GM12873 (cell line): ENCODE results near the gene NRL.

Source experiments
- TF ChIP-seq, protein P1 (sequence below): IDR thresholded peaks from 2 replicates; pipeline ENCODE4 v1.5.1; 2012; ENCODE audit warnings: low read depth, mild to moderate bottlenecking, moderate library complexity, low read length, control low read depth; ENCODE audit not compliant: insufficient read depth; ENCODE audit errors: missing control alignments

The NRL gene

DNA sequence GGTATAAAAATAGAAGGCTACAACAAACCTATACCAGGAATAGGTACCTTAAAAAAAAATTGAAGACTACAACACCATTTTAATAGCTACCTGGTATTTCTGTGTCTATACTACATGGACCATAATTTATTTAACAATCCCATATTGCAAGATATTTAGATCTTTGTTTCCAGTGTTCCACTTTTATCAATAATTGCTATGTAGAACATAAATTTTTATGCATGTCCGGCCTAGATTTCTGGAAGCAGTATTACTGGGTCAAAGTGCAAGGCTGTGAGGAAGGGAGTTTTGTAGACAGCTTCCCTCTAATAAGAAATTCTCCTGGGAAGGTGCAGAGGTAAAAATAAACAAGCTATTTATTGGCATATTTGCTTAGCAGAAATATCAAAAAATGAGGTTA lies 4.2 kb downstream of the NRL start:
- TF ChIP-seq, protein P1, sequence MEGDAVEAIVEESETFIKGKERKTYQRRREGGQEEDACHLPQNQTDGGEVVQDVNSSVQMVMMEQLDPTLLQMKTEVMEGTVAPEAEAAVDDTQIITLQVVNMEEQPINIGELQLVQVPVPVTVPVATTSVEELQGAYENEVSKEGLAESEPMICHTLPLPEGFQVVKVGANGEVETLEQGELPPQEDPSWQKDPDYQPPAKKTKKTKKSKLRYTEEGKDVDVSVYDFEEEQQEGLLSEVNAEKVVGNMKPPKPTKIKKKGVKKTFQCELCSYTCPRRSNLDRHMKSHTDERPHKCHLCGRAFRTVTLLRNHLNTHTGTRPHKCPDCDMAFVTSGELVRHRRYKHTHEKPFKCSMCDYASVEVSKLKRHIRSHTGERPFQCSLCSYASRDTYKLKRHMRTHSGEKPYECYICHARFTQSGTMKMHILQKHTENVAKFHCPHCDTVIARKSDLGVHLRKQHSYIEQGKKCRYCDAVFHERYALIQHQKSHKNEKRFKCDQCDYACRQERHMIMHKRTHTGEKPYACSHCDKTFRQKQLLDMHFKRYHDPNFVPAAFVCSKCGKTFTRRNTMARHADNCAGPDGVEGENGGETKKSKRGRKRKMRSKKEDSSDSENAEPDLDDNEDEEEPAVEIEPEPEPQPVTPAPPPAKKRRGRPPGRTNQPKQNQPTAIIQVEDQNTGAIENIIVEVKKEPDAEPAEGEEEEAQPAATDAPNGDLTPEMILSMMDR = no peak

DNA sequence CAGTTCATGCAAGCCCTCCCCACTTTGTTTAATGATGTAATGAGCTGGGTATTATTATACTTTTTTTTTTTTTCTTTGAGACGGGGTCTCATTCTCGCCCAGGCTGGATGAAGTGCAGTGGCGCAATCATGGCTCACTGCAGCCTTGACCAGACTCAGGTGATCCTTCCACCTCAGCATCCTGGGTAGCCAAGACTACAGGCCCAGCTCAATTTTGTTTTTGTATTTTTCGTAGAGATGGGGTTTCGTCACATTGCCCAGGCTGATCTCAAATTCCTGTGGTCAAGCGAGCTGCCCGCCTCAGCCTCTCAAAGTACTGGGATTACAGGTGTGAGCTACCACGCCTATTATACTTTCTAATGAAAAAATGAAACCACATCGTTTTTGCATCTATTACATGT lies 4.7 kb downstream of the NRL start:
- TF ChIP-seq, protein P1 = no peak

DNA sequence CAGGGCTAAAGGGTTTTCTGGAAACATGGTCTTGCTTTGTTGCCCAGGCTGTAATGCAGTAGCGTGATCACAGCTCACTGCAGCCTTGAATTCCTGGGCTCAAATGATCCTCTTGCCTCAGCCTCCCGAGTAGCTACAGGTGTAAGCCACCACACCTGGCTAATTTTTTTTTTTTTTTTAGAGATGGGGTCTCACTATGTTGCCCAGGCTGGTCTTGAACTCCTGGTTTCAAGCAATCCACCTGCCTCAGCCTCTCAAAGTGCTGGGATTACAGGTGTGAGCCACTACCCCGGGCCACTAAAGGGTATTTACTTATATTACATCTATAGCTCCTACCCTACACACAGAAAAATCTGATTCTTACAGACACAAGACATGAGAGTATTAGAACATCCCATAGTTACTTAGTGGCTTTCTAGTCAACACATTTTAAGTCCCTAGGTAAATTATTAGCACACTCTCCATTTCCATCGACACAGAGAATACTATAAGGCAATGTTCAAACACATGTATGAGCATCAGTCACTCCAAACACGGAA lies 6.3 kb downstream of the NRL start:
- TF ChIP-seq, protein P1 = no peak

DNA sequence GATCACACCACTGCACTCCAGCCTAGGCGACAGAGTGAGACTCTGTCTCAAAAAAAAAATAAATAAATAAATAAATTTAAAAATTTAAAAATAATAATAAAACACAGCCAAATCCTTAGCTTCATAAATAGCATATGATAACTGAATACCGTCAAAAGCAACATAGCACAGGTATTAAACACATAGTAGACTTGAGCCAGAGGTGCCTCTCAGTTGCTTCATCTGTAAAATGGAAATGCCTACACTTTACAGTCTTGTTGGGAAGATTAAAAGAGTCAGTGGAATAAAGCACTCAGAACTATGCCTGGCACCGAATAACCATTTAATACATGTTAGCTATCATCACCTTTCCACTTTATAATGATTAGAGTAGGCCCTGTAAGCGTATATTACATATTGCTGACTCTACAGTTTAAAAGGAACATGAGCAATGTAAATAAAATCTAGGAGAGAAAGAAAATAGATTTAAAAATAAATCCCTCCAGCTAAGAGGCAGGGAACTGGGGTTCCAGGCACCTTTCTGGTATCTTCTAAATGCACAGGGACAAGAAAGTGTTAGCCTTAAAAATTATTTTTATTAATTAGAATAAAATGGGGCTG lies 8.0 kb downstream of the NRL start:
- TF ChIP-seq, protein P1 = no peak

DNA sequence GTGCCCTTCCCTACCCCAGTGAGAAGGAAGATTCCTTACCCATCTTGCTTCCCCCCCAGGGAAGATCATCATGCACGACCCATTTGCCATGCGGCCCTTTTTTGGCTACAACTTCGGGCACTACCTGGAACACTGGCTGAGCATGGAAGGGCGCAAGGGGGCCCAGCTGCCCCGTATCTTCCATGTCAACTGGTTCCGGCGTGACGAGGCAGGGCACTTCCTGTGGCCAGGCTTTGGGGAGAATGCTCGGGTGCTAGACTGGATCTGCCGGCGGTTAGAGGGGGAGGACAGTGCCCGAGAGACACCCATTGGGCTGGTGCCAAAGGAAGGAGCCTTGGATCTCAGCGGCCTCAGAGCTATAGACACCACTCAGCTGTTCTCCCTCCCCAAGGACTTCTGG lies 11.3 kb downstream of the NRL start:
- TF ChIP-seq, protein P1 = no peak

DNA sequence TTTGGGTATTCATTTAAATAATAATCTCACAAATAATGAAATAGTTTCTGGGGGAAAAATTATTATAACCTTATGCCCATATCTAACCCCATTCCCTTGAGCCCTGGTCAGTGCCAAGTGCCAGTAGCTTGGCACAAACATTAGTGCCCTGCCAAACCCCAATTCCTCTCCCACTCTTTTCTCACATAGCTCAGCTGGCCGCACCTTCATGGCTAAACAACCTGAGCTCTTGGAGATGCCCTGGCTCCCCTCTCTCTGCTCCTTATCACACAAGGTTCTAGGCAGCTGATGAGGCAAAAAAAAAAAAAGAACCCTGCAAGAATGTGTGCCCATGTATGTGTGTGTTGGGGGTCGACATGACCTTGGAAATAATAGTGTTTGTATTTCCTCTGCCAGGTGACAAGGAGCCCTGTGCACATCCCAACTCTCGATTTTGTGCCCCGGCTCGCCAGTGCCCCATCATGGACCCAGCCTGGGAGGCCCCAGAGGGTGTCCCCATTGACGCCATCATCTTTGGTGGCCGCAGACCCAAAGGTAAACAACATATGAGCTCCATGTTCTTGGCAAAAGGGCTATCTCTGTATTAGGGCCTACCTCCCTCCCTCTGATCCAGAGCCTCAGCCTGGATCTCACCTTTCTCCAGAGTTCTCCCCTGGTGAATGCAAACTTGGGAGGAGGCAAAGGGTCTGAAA lies 12.2 kb downstream of the NRL start:
- TF ChIP-seq, protein P1 = no peak

DNA sequence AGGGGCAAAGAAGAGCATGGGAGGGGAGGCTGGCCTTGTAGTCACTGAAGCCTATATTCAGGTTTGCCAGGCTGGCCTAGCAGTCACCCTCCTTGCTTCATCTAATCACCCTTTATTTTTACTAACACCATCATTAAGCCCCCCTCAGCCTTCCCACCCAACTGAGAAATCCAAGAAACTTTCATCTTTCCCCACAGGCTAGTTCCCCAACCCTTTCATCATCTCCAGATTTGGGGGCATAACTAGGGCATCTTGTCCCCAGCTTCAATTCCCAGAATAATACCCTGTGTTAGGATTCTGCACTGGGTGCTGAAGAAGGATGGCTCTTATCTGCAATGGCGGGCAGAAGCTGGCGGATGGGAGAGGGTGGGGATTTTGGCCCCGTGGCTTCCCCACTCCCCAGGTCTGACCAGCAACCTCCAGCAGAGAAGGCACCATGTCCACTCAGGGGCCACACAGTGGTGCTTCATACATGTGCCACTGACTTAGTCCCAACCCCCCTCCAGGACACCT lies 13.7 kb downstream of the NRL start:
- TF ChIP-seq, protein P1 = no peak
